ENCODE results near the gene BPIFB4. TPM values are rescaled to one million over a fixed set of nuclear protein-coding genes. Genes with fewer than 3 reads are reported as not detected.
A peak's percentile ranks its signal among the peaks of the same experiment; 100 is the strongest.
"Not testable (repeated sequence)": the region's sequence is repeated elsewhere in the genome, so short reads cannot be mapped to it uniquely, and the experiment has no call there.

Gene BPIFB4
- total and polyA plus RNA-seq, 2 experiments from 2014 or later, result not detected

DNA sequence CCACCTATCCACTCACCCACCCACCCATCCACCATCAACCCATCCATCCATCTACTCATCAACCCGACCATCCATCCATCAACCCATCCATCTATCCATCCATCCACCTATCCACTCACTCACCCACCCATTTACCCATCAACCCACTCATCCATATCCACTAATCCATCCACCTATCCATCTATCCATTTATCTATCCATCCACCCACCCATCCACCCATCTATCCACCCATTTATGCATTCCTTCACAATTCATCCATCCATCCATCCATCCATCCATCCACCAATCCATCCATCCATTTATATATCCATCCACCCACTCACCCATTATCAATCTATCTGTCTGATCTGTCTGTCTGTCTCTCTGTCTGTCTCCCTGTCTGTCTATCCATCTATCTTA, 14.1 kb downstream of the BPIFB4 start:
- Histone ChIP-seq H3K4me1 (ENCODE audit: insufficient read depth) (no peaks in the 10 kb centered on the region), H2AFZ (no peak overlapping the region), H3K27ac (no peak overlapping the region), H3K36me3 (replicated peaks; ENCODE audit: insufficient read depth, low read depth) (no peaks in the 10 kb centered on the region), H3K4me2 (no peak overlapping the region), H4K20me1 (ENCODE audit: insufficient read depth, poor library complexity, severe bottlenecking) (no peaks in the 10 kb centered on the region), H3K9me2 (replicated peaks; ENCODE audit: insufficient read depth) (no peaks in the 10 kb centered on the region), H3K9me3 (ENCODE audit: low read depth) (no peaks in the 10 kb centered on the region), H3K27me3 (no peaks in the 10 kb centered on the region), H3K4me3 (no peak overlapping the region), H3K79me2 (no peaks in the 10 kb centered on the region)
- 56% methylated on average over 1 of the region's 1 CpG for WGBS (ENCODE audit: low lambda C conversion rate, missing lambda C conversion rate)
- TF ChIP-seq EZH2 (IDR thresholded peaks at IDR 0.05; ENCODE audit: borderline replicate concordance), result no peak
- TF ChIP-seq, protein P1, sequence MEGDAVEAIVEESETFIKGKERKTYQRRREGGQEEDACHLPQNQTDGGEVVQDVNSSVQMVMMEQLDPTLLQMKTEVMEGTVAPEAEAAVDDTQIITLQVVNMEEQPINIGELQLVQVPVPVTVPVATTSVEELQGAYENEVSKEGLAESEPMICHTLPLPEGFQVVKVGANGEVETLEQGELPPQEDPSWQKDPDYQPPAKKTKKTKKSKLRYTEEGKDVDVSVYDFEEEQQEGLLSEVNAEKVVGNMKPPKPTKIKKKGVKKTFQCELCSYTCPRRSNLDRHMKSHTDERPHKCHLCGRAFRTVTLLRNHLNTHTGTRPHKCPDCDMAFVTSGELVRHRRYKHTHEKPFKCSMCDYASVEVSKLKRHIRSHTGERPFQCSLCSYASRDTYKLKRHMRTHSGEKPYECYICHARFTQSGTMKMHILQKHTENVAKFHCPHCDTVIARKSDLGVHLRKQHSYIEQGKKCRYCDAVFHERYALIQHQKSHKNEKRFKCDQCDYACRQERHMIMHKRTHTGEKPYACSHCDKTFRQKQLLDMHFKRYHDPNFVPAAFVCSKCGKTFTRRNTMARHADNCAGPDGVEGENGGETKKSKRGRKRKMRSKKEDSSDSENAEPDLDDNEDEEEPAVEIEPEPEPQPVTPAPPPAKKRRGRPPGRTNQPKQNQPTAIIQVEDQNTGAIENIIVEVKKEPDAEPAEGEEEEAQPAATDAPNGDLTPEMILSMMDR (IDR thresholded peaks at IDR 0.05; ENCODE audit: poor library complexity), result no peak
- TF ChIP-seq EZH2phosphoT487 (IDR thresholded peaks at IDR 0.05; ENCODE audit: low read depth, severe bottlenecking, unreplicated experiment), result no peak
- DNase-seq (ENCODE audit: low spot score), result no peak

DNA sequence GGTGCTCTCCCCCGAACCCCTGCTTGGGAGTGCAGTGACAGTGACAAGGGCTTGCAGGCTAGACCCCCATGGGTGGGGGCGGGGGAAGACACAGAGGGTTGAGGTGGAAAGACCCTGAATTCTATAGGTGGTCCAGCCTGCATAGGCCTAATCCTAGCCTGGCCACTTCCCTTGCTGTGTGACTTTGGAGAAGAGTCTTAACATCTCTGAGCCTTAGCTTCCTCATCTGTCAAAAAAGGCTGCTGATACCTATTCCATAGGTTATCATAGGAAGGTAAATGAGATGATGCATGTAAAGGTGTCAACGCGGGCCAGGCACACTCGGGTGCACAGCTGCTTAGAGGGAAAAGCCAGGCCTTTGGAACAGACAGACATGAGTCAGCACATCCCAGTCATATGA, 15.8 kb downstream of the BPIFB4 start:
- no peaks in the 10 kb centered on the region for H3K9me3 ChIP-seq (ENCODE audit: low read depth)
- no peak overlapping the region for H3K4me3 ChIP-seq
- no peaks in the 10 kb centered on the region for H3K79me2 ChIP-seq
- H2AFZ ChIP-seq, result no peak overlapping the region
- H3K9me2 ChIP-seq (replicated peaks; ENCODE audit: insufficient read depth), result no peaks in the 10 kb centered on the region
- H3K36me3 ChIP-seq (replicated peaks; ENCODE audit: insufficient read depth, low read depth), result no peaks in the 10 kb centered on the region
- no peaks in the 10 kb centered on the region for H4K20me1 ChIP-seq (ENCODE audit: insufficient read depth, poor library complexity, severe bottlenecking)
- H3K27me3 ChIP-seq, result no peaks in the 10 kb centered on the region
- no peaks in the 10 kb centered on the region for H3K4me1 ChIP-seq (ENCODE audit: insufficient read depth)
- H3K27ac ChIP-seq, result no peak overlapping the region
- TF ChIP-seq, protein P1 (IDR thresholded peaks at IDR 0.05; ENCODE audit: poor library complexity), result no peak
- TF ChIP-seq EZH2phosphoT487 (IDR thresholded peaks at IDR 0.05; ENCODE audit: low read depth, severe bottlenecking, unreplicated experiment) (no peak), EZH2 (IDR thresholded peaks at IDR 0.05; ENCODE audit: borderline replicate concordance) (no peak)
- no peak overlapping the region for H3K4me2 ChIP-seq
- WGBS (ENCODE audit: low lambda C conversion rate, missing lambda C conversion rate), result 91% methylated on average over 5 of the region's 5 CpGs
- no peak for DNase-seq (ENCODE audit: low spot score)

DNA sequence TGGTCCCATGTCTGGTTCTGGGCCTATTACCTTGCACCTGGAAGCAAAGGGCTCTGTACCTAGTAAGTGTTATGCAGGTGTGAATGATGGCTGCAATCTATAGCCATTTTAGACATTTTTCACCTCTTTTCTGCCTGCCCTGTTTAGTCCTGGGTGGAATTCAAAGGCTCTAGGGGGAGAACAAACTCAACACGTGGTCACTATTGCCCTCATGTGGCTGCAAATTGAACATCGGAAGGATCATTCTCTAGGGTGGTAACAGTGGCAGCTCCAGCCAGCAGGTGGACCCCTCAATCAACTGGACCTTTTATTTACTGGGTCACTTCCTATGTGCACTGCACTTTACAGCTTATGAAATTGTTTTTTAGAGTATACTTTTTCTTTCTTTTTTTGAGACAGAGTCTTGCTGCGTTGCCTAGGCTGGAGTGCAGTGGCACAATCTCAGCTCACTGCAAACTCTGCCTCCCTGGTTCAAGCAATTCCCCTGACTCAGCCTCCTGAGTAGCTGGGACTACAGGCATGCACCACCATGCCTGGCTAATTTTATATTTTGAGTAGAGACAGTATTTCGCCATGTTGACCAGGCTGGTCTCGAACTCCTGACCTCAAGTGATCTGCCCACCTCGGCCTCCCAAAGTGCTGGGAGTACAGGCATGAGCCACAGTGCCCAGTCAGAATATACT, 16.6 kb downstream of the BPIFB4 start:
- not testable (repeated sequence) for H3K4me1 ChIP-seq (ENCODE audit: insufficient read depth); H4K20me1 ChIP-seq (ENCODE audit: insufficient read depth, poor library complexity, severe bottlenecking); H3K4me2 ChIP-seq; H3K4me3 ChIP-seq; H3K9me2 ChIP-seq (replicated peaks; ENCODE audit: insufficient read depth); H3K27me3 ChIP-seq; H2AFZ ChIP-seq; H3K36me3 ChIP-seq (replicated peaks; ENCODE audit: insufficient read depth, low read depth); H3K9me3 ChIP-seq (ENCODE audit: low read depth); H3K79me2 ChIP-seq; H3K27ac ChIP-seq
- DNase-seq (ENCODE audit: low spot score), result peak; percentile 87
- TF ChIP-seq, protein P1 (IDR thresholded peaks at IDR 0.05; ENCODE audit: poor library complexity), result peak; percentile 98
- 25% methylated on average over 6 of the region's 6 CpGs for WGBS (ENCODE audit: low lambda C conversion rate, missing lambda C conversion rate)

DNA sequence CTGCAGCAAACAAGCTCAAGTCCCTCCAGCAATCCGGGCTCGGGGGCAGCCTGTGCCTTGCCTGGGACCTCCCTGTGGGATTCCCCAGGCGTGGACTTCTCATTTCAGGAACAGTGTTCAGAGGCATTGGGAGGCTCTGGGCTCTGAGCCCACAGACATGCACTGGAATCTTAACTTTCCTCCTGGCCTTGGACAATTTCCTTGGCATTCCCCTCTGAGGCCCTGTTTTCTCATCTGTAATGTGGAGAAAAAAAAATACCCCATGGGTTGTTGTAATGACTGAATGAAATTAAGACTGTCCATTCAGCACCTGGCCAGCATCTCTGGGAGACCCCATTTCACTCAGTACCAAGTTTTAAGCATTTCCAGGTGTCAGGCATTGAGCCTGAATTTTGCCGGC, 17.6 kb downstream of the BPIFB4 start:
- no peaks in the 10 kb centered on the region for H3K9me2 ChIP-seq (replicated peaks; ENCODE audit: insufficient read depth)
- no peaks in the 10 kb centered on the region for H4K20me1 ChIP-seq (ENCODE audit: insufficient read depth, poor library complexity, severe bottlenecking)
- H3K36me3 ChIP-seq (replicated peaks; ENCODE audit: insufficient read depth, low read depth), result no peaks in the 10 kb centered on the region
- H2AFZ ChIP-seq, result no peak overlapping the region
- H3K27ac ChIP-seq, result no peak overlapping the region
- H3K27me3 ChIP-seq, result no peaks in the 10 kb centered on the region
- no peak for DNase-seq (ENCODE audit: low spot score)
- no peak overlapping the region for H3K4me3 ChIP-seq
- no peaks in the 10 kb centered on the region for H3K4me1 ChIP-seq (ENCODE audit: insufficient read depth)
- H3K4me2 ChIP-seq, result no peak overlapping the region
- no peaks in the 10 kb centered on the region for H3K79me2 ChIP-seq
- 81% methylated on average over 4 of the region's 4 CpGs for WGBS (ENCODE audit: low lambda C conversion rate, missing lambda C conversion rate)
- TF ChIP-seq EZH2 (IDR thresholded peaks at IDR 0.05; ENCODE audit: borderline replicate concordance) (no peak), EZH2phosphoT487 (IDR thresholded peaks at IDR 0.05; ENCODE audit: low read depth, severe bottlenecking, unreplicated experiment) (no peak)
- TF ChIP-seq, protein P1 (IDR thresholded peaks at IDR 0.05; ENCODE audit: poor library complexity), result no peak
- no peaks in the 10 kb centered on the region for H3K9me3 ChIP-seq (ENCODE audit: low read depth)

Measured in hepatocyte (in vitro differentiated cells).